Nephron progenitor cell (in vitro differentiated cells): ENCODE measurements around the gene GRAMD1A.

Experiments
- DNase-seq: peaks from one replicate; pipeline ENCODE4 v3.0.0; 2021
- H3K27ac Mint-ChIP-seq: 2 replicates; pipeline ENCODE4 v1.8.0; 2021; ENCODE audit warnings: mild to moderate bottlenecking, moderate library complexity, mixed read lengths
- H3K27me3 Mint-ChIP-seq: 2 replicates; pipeline ENCODE4 v1.8.0; 2021; ENCODE audit warnings: mild to moderate bottlenecking, low read depth, mixed read lengths; ENCODE audit not compliant: poor library complexity
- H3K36me3 Mint-ChIP-seq: 2 replicates; pipeline ENCODE4 v1.8.0; 2021; ENCODE audit warnings: low read depth, mixed read lengths
- H3K4me1 Mint-ChIP-seq: 2 replicates; pipeline ENCODE4 v1.8.0; 2021; ENCODE audit warnings: mixed read lengths
- H3K4me3 Mint-ChIP-seq: 2 replicates; pipeline ENCODE4 v1.8.0; 2021; ENCODE audit warnings: mild to moderate bottlenecking, moderate library complexity, mixed read lengths
- H3K9me3 Mint-ChIP-seq: 2 replicates; pipeline ENCODE4 v1.8.0; 2021; ENCODE audit warnings: mild to moderate bottlenecking, moderate library complexity, mixed read lengths
- CTCF ChIP-seq: fragments of 200-600 bp; sonication (generic); IDR thresholded peaks from 2 replicates; pipeline ENCODE4 v1.5.0; 2021; ENCODE audit warnings: antibody characterized with exemption

The GRAMD1A gene

GRCh38 chr19:34975056-34975455, 25.1 kb upstream of the GRAMD1A start:
- peaks cover 38% of the 10 kb centered on the region for H3K9me3 Mint-ChIP-seq
- TF ChIP-seq CTCF, result no peak
- H3K27ac Mint-ChIP-seq, result no peak overlapping the region

GRCh38 chr19:34976611-34977010, 23.5 kb upstream of the GRAMD1A start:
- TF ChIP-seq CTCF, result no peak

More at GRCh38 chr19:34975056-34975455, 25.1 kb upstream of the GRAMD1A start:
- H3K36me3 Mint-ChIP-seq, result no peaks in the 10 kb centered on the region
- H3K4me1 Mint-ChIP-seq, result peaks cover 8% of the 10 kb centered on the region
- DNase-seq, result no peak
- peaks cover 17% of the 10 kb centered on the region for H3K27me3 Mint-ChIP-seq
- H3K4me3 Mint-ChIP-seq, result no peak overlapping the region

GRCh38 chr19:34979819-34980640, 20.1 kb upstream of the GRAMD1A start:
- DNase-seq, result no peak
- TF ChIP-seq CTCF, result no peak
- Mint-ChIP-seq H3K4me1 (peaks cover 7% of the 10 kb centered on the region), H3K4me3 (no peak overlapping the region), H3K27ac (no peak overlapping the region), H3K36me3 (no peaks in the 10 kb centered on the region), H3K27me3 (peaks cover 20% of the 10 kb centered on the region), H3K9me3 (peaks cover 35% of the 10 kb centered on the region)

More at GRCh38 chr19:34976611-34977010, 23.5 kb upstream of the GRAMD1A start:
- no peaks in the 10 kb centered on the region for H3K36me3 Mint-ChIP-seq
- no peak overlapping the region for H3K4me3 Mint-ChIP-seq
- peaks cover 25% of the 10 kb centered on the region for H3K9me3 Mint-ChIP-seq
- no peak overlapping the region for H3K27ac Mint-ChIP-seq
- H3K4me1 Mint-ChIP-seq, result peaks cover 8% of the 10 kb centered on the region
- H3K27me3 Mint-ChIP-seq, result peaks cover 17% of the 10 kb centered on the region
- no peak for DNase-seq

GRCh38 chr19:34982275-34982674, 17.8 kb upstream of the GRAMD1A start:
- no peaks in the 10 kb centered on the region for H3K36me3 Mint-ChIP-seq
- H3K27me3 Mint-ChIP-seq, result peaks cover 19% of the 10 kb centered on the region
- H3K4me3 Mint-ChIP-seq, result no peak overlapping the region
- no peak overlapping the region for H3K27ac Mint-ChIP-seq
- no peak for TF ChIP-seq CTCF
- peaks cover 15% of the 10 kb centered on the region for H3K4me1 Mint-ChIP-seq
- no peak for DNase-seq
- peaks cover 27% of the 10 kb centered on the region for H3K9me3 Mint-ChIP-seq

- peaks cover 21% of the 10 kb centered on the region for H3K9me3 Mint-ChIP-seq
- H3K4me3 Mint-ChIP-seq, result no peak overlapping the region
- no peak for TF ChIP-seq CTCF
- H3K27ac Mint-ChIP-seq, result no peak overlapping the region
- DNase-seq, result no peak
- peaks cover 15% of the 10 kb centered on the region for H3K4me1 Mint-ChIP-seq
- peaks cover 26% of the 10 kb centered on the region for H3K27me3 Mint-ChIP-seq
- H3K36me3 Mint-ChIP-seq, result no peaks in the 10 kb centered on the region
Measured at GRCh38 chr19:34983786-34984185, 16.3 kb upstream of the GRAMD1A start.

- Mint-ChIP-seq H3K36me3 (no peaks in the 10 kb centered on the region), H3K4me1 (peaks cover 15% of the 10 kb centered on the region), H3K4me3 (no peak overlapping the region), H3K9me3 (peaks cover 19% of the 10 kb centered on the region), H3K27ac (no peak overlapping the region), H3K27me3 (peaks cover 23% of the 10 kb centered on the region)
- no peak for TF ChIP-seq CTCF
- DNase-seq, result no peak
Measured at GRCh38 chr19:34984287-34984686, 15.8 kb upstream of the GRAMD1A start.
